Hepatocyte (in vitro differentiated cells): ENCODE data around the gene DCLK2.

Experiments used
- EZH2 ChIP-seq: fragments of 200-600 bp; sonication (generic); IDR thresholded peaks from 2 replicates; pipeline ENCODE4 v1.6.1; 2016; ENCODE audit warnings: antibody characterized with exemption, mild to moderate bottlenecking, borderline replicate concordance
- EZH2phosphoT487 ChIP-seq: fragments of 200-600 bp; sonication (generic); IDR thresholded peaks from one replicate; pipeline ENCODE4 v1.6.1; 2018; ENCODE audit warnings: antibody characterized with exemption, mild to moderate bottlenecking, low read depth, moderate library complexity; ENCODE audit not compliant: unreplicated experiment, severe bottlenecking
- TF ChIP-seq, protein P1 (sequence below): fragments of 200-600 bp; sonication (generic); IDR thresholded peaks from 2 replicates; pipeline ENCODE4 v1.5.1; 2016; ENCODE audit warnings: antibody characterized with exemption, mild to moderate bottlenecking; ENCODE audit not compliant: poor library complexity

DNA sequence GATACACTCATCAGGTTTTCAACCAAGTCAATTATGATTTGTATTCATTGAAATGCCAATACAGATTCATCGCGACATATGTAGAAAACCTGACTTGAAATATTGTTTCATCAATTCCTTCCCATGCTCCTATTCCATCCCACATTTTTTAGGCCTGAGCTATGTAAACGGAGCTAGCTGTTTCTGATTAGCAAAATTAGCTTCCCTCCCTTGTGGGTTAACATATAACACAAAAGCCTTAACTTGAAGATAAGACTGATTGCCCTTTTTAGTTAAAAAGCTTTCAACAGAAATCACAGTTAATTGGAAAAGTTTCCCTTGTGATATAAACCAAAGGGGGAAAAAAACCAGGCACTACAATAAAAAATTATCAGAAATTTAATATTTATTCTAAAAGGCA is 32.8 kb upstream of the DCLK2 start:
- TF ChIP-seq, protein P1, sequence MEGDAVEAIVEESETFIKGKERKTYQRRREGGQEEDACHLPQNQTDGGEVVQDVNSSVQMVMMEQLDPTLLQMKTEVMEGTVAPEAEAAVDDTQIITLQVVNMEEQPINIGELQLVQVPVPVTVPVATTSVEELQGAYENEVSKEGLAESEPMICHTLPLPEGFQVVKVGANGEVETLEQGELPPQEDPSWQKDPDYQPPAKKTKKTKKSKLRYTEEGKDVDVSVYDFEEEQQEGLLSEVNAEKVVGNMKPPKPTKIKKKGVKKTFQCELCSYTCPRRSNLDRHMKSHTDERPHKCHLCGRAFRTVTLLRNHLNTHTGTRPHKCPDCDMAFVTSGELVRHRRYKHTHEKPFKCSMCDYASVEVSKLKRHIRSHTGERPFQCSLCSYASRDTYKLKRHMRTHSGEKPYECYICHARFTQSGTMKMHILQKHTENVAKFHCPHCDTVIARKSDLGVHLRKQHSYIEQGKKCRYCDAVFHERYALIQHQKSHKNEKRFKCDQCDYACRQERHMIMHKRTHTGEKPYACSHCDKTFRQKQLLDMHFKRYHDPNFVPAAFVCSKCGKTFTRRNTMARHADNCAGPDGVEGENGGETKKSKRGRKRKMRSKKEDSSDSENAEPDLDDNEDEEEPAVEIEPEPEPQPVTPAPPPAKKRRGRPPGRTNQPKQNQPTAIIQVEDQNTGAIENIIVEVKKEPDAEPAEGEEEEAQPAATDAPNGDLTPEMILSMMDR = no peak
- TF ChIP-seq EZH2phosphoT487 = no peak
- TF ChIP-seq EZH2 = no peak
